K562 (cell line): ENCODE measurements around the gene KHDC1L. TPM values are rescaled to one million over a fixed set of nuclear protein-coding genes. Genes with fewer than 3 reads are reported as not detected.
A peak's percentile ranks its signal among the peaks of the same experiment; 100 is the strongest.

Experiments used
- CHAMP1 ChIP-seq: fragments of 450-650 bp; IDR thresholded peaks from 2 replicates; pipeline ENCODE4 v1.6.1; 2016; ENCODE audit warnings: mild to moderate bottlenecking
- DMBX1 ChIP-seq: fragments of 250-450 bp; sonication (Bioruptor Pico); IDR thresholded peaks from 2 replicates; pipeline ENCODE4 v1.8.0; 2022; ENCODE audit warnings: inconsistent platforms, mild to moderate bottlenecking, moderate library complexity, borderline replicate concordance
- E2F3 ChIP-seq: fragments of 250-450 bp; sonication (Bioruptor Pico); IDR thresholded peaks from 2 replicates; pipeline ENCODE4 v1.4.0; 2020; ENCODE audit warnings: mild to moderate bottlenecking
- ETV6 ChIP-seq, 3 experiments: fragments of 150-350 bp in 1 of 3; sonication (generic) in 1 of 3; formaldehyde crosslinking in 1 of 3; IDR thresholded peaks; 2 replicates each; pipeline versions ENCODE4 v1.6.1 to v1.8.0; 2014 to 2022; ENCODE audit warnings: borderline replicate concordance in 2 of 3, low read depth in 2 of 3, antibody characterized with exemption in 1 of 3, low read length in 1 of 3, mild to moderate bottlenecking in 1 of 3, missing genetic modification reagents in 1 of 3
- HMBOX1 ChIP-seq: sonication (generic); IDR thresholded peaks from 2 replicates; pipeline ENCODE4 v1.6.1; 2016
- HOXB6 ChIP-seq: fragments of 250-450 bp; sonication (Bioruptor Pico); IDR thresholded peaks from 2 replicates; pipeline ENCODE4 v1.5.1; 2022; ENCODE audit warnings: mild to moderate bottlenecking, borderline replicate concordance
- IRF1 ChIP-seq: sonication (generic); formaldehyde crosslinking; IDR thresholded peaks from 2 replicates; pipeline ENCODE4 v1.8.0; 2022; ENCODE audit warnings: missing genetic modification reagents, mild to moderate bottlenecking, borderline replicate concordance
- LARP7 ChIP-seq: fragments of 450-650 bp; IDR thresholded peaks from 2 replicates; pipeline ENCODE4 v1.6.1; 2016
- PHF8 ChIP-seq: fragments of 200-600 bp; sonication (generic); IDR thresholded peaks from 2 replicates; pipeline ENCODE4 v1.6.1; 2012; ENCODE audit warnings: mixed run types, mild to moderate bottlenecking, inconsistent platforms, low read length, moderate library complexity, borderline replicate concordance
- POLR2A ChIP-seq: fragments of 450-650 bp; conservative IDR thresholded peaks from 2 replicates; pipeline ENCODE4 v1.6.1; 2016
- RBM25 ChIP-seq: fragments of 200-400 bp; formaldehyde crosslinking; IDR thresholded peaks from 2 replicates; pipeline ENCODE4 v1.6.1; 2018; ENCODE audit warnings: low read length, low read depth, moderate library complexity; ENCODE audit not compliant: severe bottlenecking
- SOX6 ChIP-seq: fragments of 450-650 bp; IDR thresholded peaks from 2 replicates; pipeline ENCODE4 v1.6.1; 2014; ENCODE audit warnings: mild to moderate bottlenecking
- ZBED1 ChIP-seq: IDR thresholded peaks from 2 replicates; pipeline ENCODE4 v1.6.1; 2014
- polyA plus RNA-seq, 8 experiments: library from polyadenylated mRNA; depleted of rRNA in 4 of 8; stranded (reverse) in 5 of 8; unstranded in 3 of 8; fragments of >200 nt; fragmentation: Nextera tagmentation in 2 of 8; fragmentation: Illumina TruSeq in 1 of 8; extraction: Ambion mirVana in 2 of 8; extraction: Trizol in 1 of 8; gene quantifications; 2 replicates each; pipeline versions ENCODE4 v1.2.1 to v1.2.3, GENCODE V29; 2011 to 2014; ENCODE audit warnings: inconsistent platforms in 1 of 8, missing spikeins in 1 of 8
- total RNA-seq, 7 experiments: library from RNA; depleted of rRNA in 6 of 7; stranded (reverse); fragments of >200 nt in 6 of 7; fragmentation: Illumina TruSeq in 2 of 7; extraction: Trizol in 2 of 7; gene quantifications; 2 replicates each; pipeline versions ENCODE4 v1.2.1 to v1.2.3, GENCODE V29; 2011 to 2021; ENCODE audit warnings: low replicate concordance in 1 of 7
- TF ChIP-seq, protein P1 (sequence below), 2 experiments: IDR thresholded peaks; 2 replicates each; pipeline ENCODE4 v1.6.1; 2011; ENCODE audit warnings: borderline replicate concordance in 1 of 2, control low read depth in 1 of 2, low read depth in 1 of 2, low read length in 1 of 2, mild to moderate bottlenecking in 1 of 2, mixed read lengths in 1 of 2, moderate library complexity in 1 of 2; ENCODE audit not compliant: insufficient read depth in 1 of 2, insufficient read length in 1 of 2, poor library complexity in 1 of 2, severe bottlenecking in 1 of 2; ENCODE audit errors: extremely low read depth in 1 of 2
- TF ChIP-seq, protein P2 (sequence below), 2 experiments: IDR thresholded peaks; 2 replicates each; pipeline ENCODE4 v1.6.1; 2012; ENCODE audit warnings: improper control_type of control experiment in 2 of 2, low read depth in 2 of 2, low read length in 2 of 2, borderline replicate concordance in 1 of 2
- TF ChIP-seq, protein P3 (sequence below): fragments of 450-650 bp; formaldehyde crosslinking; conservative IDR thresholded peaks from 2 replicates; pipeline ENCODE4 v1.4.0; 2022; ENCODE audit warnings: mild to moderate bottlenecking, missing genetic modification characterization

Gene KHDC1L
- total and polyA plus RNA-seq, 9 of the 15 experiments (the other 6 are each of a cell fraction or from before 2014, with no cell fraction given) = 0.33 to 1.9 (median 0.54) TPM

DNA sequence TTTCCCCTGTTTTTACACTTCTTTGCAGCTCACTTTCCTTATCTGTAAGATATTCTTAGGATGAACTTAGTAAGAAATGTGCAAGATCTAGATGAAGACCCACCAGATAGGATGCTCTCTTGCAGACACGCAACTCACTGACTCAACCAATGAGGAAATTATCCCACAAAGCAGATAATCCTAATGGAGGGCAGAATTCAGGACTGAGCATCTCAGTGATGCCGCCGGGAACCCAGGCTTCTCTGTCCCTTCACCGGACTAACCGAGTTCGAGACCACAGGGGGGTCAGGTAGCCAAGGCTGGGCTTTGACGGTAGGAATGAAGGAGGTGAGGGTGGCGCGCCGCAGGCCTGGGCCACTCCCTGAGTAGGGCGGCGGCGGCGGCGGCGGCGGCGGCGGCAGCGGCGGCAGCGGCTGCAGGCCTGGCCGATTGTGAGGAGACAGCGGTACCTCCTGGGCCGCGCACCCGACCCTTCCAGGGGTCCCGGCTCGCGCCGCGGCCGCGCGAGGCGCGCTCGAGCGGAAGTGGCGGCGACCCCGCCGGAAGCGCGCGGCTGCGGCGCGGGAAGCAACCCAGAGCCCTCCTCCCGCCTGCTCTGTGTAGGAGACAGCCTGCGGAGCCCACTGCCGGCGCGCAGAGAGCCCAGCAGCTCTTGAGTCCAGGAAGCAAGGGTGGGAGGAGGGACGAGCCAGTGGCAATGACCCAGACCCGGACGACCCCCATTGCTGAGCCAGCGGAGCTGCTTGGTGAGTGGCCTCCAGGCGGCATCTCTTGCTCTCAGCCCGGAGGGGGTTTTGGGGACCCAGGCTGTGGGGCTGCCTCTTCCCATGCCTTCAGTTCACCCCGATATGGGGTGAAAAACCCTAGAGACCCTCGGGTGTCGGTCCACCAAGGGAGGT is 37.6 kb upstream of the KHDC1L start, which contains the start of gene KHDC1 (continued):
- TF ChIP-seq, protein P1, sequence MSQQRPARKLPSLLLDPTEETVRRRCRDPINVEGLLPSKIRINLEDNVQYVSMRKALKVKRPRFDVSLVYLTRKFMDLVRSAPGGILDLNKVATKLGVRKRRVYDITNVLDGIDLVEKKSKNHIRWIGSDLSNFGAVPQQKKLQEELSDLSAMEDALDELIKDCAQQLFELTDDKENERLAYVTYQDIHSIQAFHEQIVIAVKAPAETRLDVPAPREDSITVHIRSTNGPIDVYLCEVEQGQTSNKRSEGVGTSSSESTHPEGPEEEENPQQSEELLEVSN (IDR thresholded peaks at IDR 0.05; ENCODE audit: borderline replicate concordance in 1 of 2, extremely low read depth in 1 of 2, insufficient read depth in 1 of 2, insufficient read length in 1 of 2, low read depth in 1 of 2, low read length in 1 of 2, poor library complexity in 1 of 2, severe bottlenecking in 1 of 2) = peak; percentile 97 to 99
- no peak for TF ChIP-seq HOXB6 (CRISPR knock-in tag)
- no peak for TF ChIP-seq ETV6 (IDR thresholded peaks at IDR 0.05; ENCODE audit: borderline replicate concordance in 1 of 2, low read depth in 2 of 2, low read length in 1 of 2)
- no peak for TF ChIP-seq ETV6 (CRISPR knock-in tag; IDR thresholded peaks at IDR 0.05; ENCODE audit: borderline replicate concordance)
- TF ChIP-seq, protein P2, sequence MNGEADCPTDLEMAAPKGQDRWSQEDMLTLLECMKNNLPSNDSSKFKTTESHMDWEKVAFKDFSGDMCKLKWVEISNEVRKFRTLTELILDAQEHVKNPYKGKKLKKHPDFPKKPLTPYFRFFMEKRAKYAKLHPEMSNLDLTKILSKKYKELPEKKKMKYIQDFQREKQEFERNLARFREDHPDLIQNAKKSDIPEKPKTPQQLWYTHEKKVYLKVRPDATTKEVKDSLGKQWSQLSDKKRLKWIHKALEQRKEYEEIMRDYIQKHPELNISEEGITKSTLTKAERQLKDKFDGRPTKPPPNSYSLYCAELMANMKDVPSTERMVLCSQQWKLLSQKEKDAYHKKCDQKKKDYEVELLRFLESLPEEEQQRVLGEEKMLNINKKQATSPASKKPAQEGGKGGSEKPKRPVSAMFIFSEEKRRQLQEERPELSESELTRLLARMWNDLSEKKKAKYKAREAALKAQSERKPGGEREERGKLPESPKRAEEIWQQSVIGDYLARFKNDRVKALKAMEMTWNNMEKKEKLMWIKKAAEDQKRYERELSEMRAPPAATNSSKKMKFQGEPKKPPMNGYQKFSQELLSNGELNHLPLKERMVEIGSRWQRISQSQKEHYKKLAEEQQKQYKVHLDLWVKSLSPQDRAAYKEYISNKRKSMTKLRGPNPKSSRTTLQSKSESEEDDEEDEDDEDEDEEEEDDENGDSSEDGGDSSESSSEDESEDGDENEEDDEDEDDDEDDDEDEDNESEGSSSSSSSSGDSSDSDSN (IDR thresholded peaks at IDR 0.05; ENCODE audit: borderline replicate concordance in 1 of 2, low read depth in 2 of 2, low read length in 2 of 2) = no peak
- peak; percentile 59 for TF ChIP-seq POLR2A
- no peak for TF ChIP-seq IRF1
- TF ChIP-seq E2F3 = peak; percentile 23; the same call in 1 of the 2 replicates
- TF ChIP-seq, protein P3, sequence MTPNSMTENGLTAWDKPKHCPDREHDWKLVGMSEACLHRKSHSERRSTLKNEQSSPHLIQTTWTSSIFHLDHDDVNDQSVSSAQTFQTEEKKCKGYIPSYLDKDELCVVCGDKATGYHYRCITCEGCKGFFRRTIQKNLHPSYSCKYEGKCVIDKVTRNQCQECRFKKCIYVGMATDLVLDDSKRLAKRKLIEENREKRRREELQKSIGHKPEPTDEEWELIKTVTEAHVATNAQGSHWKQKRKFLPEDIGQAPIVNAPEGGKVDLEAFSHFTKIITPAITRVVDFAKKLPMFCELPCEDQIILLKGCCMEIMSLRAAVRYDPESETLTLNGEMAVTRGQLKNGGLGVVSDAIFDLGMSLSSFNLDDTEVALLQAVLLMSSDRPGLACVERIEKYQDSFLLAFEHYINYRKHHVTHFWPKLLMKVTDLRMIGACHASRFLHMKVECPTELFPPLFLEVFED = no peak
- peak; percentile 52; the same call in 1 of the 2 replicates for TF ChIP-seq PHF8
- no peak for TF ChIP-seq ZBED1
- TF ChIP-seq DMBX1 (CRISPR knock-in tag) = no peak
- no peak for TF ChIP-seq CHAMP1
- no peak for TF ChIP-seq SOX6
- no peak for TF ChIP-seq RBM25
- TF ChIP-seq LARP7 = no peak
- TF ChIP-seq HMBOX1 = no peak
